ENCODE measurements around the gene SAMD4A.
A peak's percentile ranks its signal among the peaks of the same experiment; 100 is the strongest.
"Not testable (repeated sequence)": the region's sequence is repeated elsewhere in the genome, so short reads cannot be mapped to it uniquely, and the experiment has no call there.

The SAMD4A gene

GRCh38 chr14:54797556-54797955 lies 230.6 kb downstream of the SAMD4A start:
- DNase-seq (ENCODE audit: low spot score), result no peak

GRCh38 chr14:54797986-54798385 lies 231.1 kb downstream of the SAMD4A start:
- no peak for DNase-seq (ENCODE audit: low spot score)

GRCh38 chr14:54798465-54799124 lies 231.7 kb downstream of the SAMD4A start:
- DNase-seq (ENCODE audit: low spot score), result no peak

DNA sequence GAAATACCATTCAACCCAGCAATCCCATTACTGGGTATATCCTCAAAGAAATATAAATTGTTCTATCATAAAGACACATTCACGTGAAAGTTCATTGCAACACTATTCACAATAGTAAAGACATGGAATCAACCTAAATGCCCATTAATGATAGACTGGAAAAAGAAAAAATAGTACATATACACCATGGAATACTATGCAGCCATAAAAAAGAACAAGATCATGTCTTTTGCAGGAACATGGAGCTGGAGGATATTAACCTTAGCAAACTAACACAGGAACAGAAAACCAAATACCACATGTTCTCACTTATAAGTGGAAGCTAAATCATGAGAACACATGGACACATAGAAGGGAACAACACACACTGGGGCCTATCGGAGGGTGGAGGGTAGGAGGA lies 234.6 kb downstream of the SAMD4A start:
- not testable (repeated sequence) for DNase-seq (ENCODE audit: low spot score)

DNA sequence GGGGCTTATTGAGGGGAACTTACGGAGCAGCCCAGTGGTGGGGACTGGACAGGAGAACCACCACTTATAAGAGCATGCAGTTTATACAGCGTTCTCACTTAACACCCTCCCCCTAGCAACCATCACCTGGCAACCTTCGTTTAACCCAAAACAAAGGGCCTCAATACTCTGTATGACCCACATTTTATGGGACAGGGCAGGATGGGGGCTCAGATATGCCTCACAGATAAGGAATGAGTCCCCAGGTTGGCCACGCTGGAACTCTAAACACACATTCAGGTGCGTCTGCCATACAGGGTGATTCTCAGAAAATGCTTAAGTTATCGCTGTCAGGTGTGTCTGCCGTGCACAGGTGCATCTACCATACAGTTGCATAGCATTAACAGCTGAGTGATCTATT lies 236.5 kb downstream of the SAMD4A start:
- no peak for DNase-seq (ENCODE audit: low spot score)

GRCh38 chr14:54803926-54804537 lies 237.1 kb downstream of the SAMD4A start:
- DNase-seq (ENCODE audit: low spot score), result no peak

GRCh38 chr14:54804538-54805041 lies 237.7 kb downstream of the SAMD4A start:
- no peak for DNase-seq (ENCODE audit: low spot score)

DNA sequence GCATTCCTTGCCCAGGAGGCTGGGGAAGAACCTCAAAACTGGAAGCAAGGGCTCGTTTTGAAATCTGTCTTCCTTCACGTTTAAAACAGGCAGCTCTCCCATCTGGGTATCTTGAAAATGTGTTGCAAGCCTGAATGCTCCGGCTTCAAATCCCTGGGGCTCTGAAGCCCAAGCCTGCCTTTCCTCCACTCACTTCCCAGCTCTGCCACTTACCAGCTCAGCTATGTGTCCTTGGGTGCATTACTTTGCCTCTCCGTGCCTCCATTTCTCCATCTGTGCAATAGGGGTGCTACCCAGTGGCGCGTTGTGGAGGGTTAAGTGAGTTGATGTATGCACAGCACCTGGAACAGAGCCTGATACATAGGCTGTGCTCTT lies 238.1 kb downstream of the SAMD4A start:
- peak; percentile 13 for DNase-seq (ENCODE audit: low spot score)

- peak; percentile 77 for DNase-seq (ENCODE audit: low spot score)
Observed at GRCh38 chr14:54805445-54806322, 238.8 kb downstream of the SAMD4A start.

DNA sequence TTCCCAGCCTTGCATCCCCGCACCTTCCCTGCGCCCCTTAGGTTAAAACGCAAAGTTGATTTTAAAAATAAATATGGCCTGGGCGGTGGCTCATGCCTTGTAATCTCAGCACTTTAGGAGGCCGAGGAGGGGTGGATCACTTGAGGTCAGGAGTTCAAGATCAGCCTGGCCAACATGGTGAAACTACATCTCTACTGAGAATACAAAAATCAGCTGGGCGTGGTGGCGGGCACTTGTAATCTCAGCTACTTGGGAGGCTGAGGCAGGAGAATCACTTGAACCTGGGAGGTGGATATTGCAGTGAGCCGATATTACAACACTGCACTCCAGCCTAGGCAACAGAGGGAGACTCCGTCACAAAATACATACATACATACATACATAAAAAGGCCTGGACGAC lies 239.7 kb downstream of the SAMD4A start:
- no peak for DNase-seq (ENCODE audit: low spot score)

DNA sequence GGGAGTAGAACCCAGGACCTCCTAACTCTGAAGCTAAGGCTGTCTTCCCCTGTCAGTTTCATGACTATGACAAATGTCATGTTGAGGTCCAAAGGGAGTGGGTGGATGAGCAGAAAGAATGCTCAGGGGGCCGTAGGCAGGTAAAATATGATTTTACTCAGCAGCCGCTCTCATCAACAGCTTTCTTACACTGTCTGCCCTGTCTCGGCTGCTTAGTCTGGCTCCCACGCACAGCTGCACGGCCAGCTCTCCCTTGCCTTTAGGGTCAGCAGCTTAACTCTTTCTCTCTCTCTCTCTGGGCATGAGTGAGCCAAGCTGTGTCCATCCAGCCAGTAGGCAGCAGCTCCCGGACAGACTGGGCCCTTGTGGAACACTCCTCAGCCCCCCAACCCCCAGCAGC lies 240.5 kb downstream of the SAMD4A start:
- DNase-seq (ENCODE audit: low spot score), result no peak

- DNase-seq (ENCODE audit: low spot score), result no peak
Observed at GRCh38 chr14:54807881-54808280, 241.0 kb downstream of the SAMD4A start.

DNA sequence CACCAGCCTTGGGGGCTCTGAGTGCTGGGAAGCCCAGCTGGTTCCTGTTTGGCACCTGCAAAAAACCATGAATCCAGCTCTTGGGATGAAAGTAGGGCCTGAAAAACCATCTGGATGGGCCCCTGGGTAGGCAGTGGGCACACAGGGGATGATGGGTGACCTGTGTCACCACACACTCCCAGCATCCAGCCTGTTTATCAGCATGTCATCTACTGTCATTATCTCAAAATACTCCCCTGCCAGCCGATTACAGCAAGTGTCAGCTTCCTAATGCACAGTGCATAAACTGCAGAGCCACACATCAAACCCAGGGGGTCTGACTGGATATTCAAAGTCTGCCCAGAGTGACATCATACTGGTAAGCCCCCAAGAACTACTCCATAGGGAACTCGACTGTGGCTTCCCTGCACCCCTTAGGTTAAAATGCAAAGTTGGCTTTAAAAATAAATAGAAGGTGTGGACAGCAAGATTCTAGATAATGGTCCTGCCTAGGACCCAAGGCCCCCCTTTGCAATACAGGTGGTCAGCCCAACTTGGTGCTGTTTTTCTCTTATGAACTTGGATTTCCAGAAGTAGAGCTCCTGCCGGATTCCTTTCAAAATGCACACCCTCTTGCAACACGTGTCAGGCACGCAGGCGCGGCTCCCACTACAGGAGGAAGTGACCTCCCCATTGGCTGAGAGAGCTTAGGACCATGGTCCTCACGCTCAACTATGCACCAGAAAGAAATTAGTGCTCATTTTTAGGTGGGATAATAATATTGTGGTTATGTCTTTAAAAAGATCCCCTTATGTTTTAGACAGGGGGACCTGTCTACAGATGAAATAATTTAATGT lies 241.6 kb downstream of the SAMD4A start:
- peak; percentile 21 for DNase-seq (ENCODE audit: low spot score)

GRCh38 chr14:54809767-54810166 lies 242.8 kb downstream of the SAMD4A start:
- no peak for DNase-seq (ENCODE audit: low spot score)

GRCh38 chr14:54812617-54813016 lies 245.7 kb downstream of the SAMD4A start:
- DNase-seq (ENCODE audit: low spot score), result no peak

DNA sequence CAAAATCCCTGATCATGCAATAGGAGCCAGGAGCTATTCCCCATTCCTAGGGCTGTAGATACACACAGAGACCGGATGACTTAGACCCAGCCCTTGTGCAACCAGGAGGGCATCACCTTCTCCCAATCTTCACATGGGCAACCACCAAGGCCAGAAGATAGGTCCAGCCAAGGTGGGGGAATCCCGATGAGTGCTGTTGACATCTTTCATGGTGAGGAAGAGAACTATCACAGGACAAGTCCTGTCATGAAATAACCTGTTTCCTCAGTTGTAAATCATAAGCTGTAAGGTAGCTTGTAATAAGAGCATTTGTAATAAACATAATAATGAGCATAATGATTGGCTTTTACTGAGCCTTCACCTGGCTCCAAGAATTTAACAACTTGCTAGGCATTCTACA lies 246.2 kb downstream of the SAMD4A start:
- DNase-seq (ENCODE audit: low spot score), result no peak

DNA sequence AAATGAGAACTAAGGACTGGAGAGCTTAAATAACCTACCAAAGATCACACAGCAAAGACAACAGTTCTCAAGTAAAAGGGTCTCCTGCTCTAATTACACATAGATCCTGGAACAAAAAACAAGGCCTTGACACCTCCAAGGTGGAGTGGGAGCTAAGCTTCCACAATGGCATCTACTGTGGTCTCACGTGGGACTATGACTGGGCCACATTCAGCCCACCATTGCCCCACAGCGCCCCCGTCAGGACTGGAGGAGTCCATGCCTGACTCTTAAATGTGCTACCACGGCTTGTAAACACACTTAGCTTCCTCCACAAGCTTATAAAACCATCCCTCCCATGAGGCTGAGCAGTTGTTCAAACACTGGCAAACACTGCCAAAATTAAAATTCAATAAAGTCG lies 247.1 kb downstream of the SAMD4A start:
- no peak for DNase-seq (ENCODE audit: low spot score)

GRCh38 chr14:54815016-54815415 lies 248.1 kb downstream of the SAMD4A start:
- DNase-seq (ENCODE audit: low spot score), result peak; percentile 15

DNA sequence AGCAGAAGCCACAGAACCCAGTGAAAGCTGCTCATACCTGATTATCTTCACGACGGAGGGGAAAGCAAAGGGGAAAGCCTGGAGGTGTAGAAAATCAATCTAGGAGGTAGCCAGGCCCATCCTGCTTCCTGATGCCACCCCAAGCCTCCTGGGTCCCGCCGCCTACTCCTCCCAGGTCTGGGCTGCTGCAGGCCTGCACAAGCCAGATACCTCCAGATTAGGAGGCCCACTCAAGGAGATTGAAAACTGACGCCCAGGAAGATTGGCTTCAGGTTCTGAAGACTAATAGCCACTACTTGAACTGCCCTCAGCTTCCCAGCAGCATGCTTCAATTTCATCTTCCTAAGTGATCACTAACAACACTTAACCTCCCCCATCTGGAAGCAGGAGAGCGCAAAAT lies 248.6 kb downstream of the SAMD4A start:
- DNase-seq (ENCODE audit: low spot score), result peak; percentile 31

- peak; percentile 22 for DNase-seq (ENCODE audit: low spot score)
Observed at GRCh38 chr14:54816450-54816849, 249.5 kb downstream of the SAMD4A start.

DNA sequence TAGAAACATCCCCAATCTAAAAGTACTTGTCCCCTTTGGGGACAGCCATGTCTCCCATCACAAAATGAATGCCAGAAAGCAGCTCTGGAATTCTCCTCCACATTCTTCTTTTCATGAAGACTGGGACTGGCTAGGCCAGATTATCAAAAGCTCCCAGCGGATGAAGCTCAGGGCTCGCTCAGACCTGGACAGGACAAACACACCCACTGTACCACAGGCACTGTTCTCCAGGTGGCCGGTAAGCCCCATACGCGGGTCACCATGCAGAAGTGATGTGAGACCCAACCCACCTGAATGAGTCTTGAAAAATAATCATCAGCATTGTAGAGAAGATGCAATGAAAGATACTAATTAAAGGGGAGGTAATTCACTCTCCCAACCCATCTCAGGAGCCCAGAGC lies 250.6 kb downstream of the SAMD4A start:
- no peak for DNase-seq (ENCODE audit: low spot score)
